H1 (cell line): ENCODE results near the gene GSG1L2. TPM values are rescaled to one million over a fixed set of nuclear protein-coding genes. Genes with fewer than 3 reads are reported as not detected.

Source experiments
- CTCF ChIA-PET: fragments of 300-600 bp; sonication (Branson Sonifier 250); formaldehyde crosslinking; loops from one replicate; lab custom pipeline; 2021; ENCODE audit not compliant: partially characterized antibody; lab: Charles Lee
- POLR2A ChIA-PET: fragments of 300-600 bp; sonication (Branson Sonifier 250); formaldehyde crosslinking; loops from one replicate; lab custom pipeline; 2021; ENCODE audit warnings: inconsistent platforms; ENCODE audit not compliant: partially characterized antibody; lab: Charles Lee
- DNase-seq, 2 experiments: peaks; one replicate each; pipeline versions ENCODE4 v3.0.0 to v3.0.0-alpha.2; 2010 to 2022; ENCODE audit warnings: low spot score in 2 of 2, low read depth in 1 of 2, mixed read lengths in 1 of 2
- FAIRE-seq: peaks from 2 replicates; lab custom pipeline; 2011; peaks lifted over from hg19 to GRCh38; lab: Jason Lieb, UNC
- H2AFZ ChIP-seq: 2 replicates; pipeline ENCODE4 v1.8.1; 2012; ENCODE audit warnings: low read length, inconsistent platforms
- H2AK5ac ChIP-seq: 2 replicates; pipeline ENCODE4 v1.6.1; 2013; ENCODE audit warnings: low read depth, low read length
- H2BK120ac ChIP-seq: replicated peaks from 2 replicates; pipeline ENCODE3; 2013; ENCODE audit warnings: low read depth, low read length, inconsistent platforms
- H2BK12ac ChIP-seq: 2 replicates; pipeline ENCODE4 v1.6.1; 2013; ENCODE audit warnings: low read depth, low read length
- H2BK15ac ChIP-seq: 2 replicates; pipeline ENCODE4 v1.6.1; 2013; ENCODE audit warnings: low read length
- H2BK20ac ChIP-seq: 2 replicates; pipeline ENCODE4 v1.6.1; 2013; ENCODE audit warnings: low read length
- H2BK5ac ChIP-seq: 2 replicates; pipeline ENCODE4 v1.6.1; 2013; ENCODE audit warnings: low read depth, low read length
- H3K14ac ChIP-seq: 2 replicates; pipeline ENCODE4 v1.6.1; 2013; ENCODE audit warnings: inconsistent platforms; ENCODE audit not compliant: insufficient read length
- H3K18ac ChIP-seq: 2 replicates; pipeline ENCODE4 v1.6.1; 2013; ENCODE audit warnings: low read length; ENCODE audit errors: extremely low read depth
- H3K23ac ChIP-seq: 2 replicates; pipeline ENCODE4 v1.6.1; 2013; ENCODE audit warnings: inconsistent platforms; ENCODE audit not compliant: insufficient read length
- H3K23me2 ChIP-seq: 2 replicates; pipeline ENCODE4 v1.6.1; 2013; ENCODE audit warnings: low read depth, low read length
- H3K27ac ChIP-seq: 2 replicates; pipeline ENCODE4 v1.6.1; 2011; ENCODE audit warnings: low read depth, low read length, inconsistent platforms
- H3K27me3 ChIP-seq, 4 experiments: replicated peaks in 1 of 4; 1 replicate in 1 of 4; 2 replicates in 3 of 4; pipeline versions ENCODE4 v1.6.1 to v1.8.1; 2011 to 2013; ENCODE audit warnings: low read length in 3 of 4, mild to moderate bottlenecking in 3 of 4, inconsistent platforms in 2 of 4, mixed read lengths in 2 of 4, moderate library complexity in 1 of 4; ENCODE audit not compliant: control insufficient read depth in 3 of 4, insufficient read depth in 3 of 4; ENCODE audit errors: extremely low read depth in 1 of 4
- H3K36me3 ChIP-seq, 4 experiments: 2 replicates each; pipeline versions ENCODE4 v1.6.1 to v1.8.1; 2011 to 2013; ENCODE audit warnings: mild to moderate bottlenecking in 4 of 4, low read length in 3 of 4, moderate library complexity in 2 of 4, control low read depth in 1 of 4, inconsistent platforms in 1 of 4; ENCODE audit not compliant: insufficient read depth in 4 of 4, control insufficient read depth in 2 of 4
- H3K4ac ChIP-seq: replicated peaks from 2 replicates; pipeline ENCODE3; 2013; ENCODE audit warnings: low read length, low read depth, mixed read lengths, inconsistent platforms; ENCODE audit not compliant: insufficient read length
- H3K4me1 ChIP-seq, 4 experiments: replicated peaks in 1 of 4; 1 replicate in 1 of 4; 2 replicates in 3 of 4; pipeline versions ENCODE4 v1.6.1 to v1.8.1; 2011 to 2013; ENCODE audit warnings: low read length in 3 of 4, inconsistent platforms in 2 of 4, mixed read lengths in 1 of 4; ENCODE audit not compliant: insufficient read depth in 4 of 4, control insufficient read depth in 3 of 4
- H3K4me2 ChIP-seq, 2 experiments: 2 replicates each; pipeline versions ENCODE4 v1.6.1 to v1.8.1; 2011 to 2013; ENCODE audit warnings: low read depth in 2 of 2, low read length in 2 of 2, control low read depth in 1 of 2, inconsistent platforms in 1 of 2, mild to moderate bottlenecking in 1 of 2; ENCODE audit not compliant: insufficient read depth in 1 of 2
- H3K4me3 ChIP-seq, 4 experiments: fragments of 200-600, 300-600 bp in 1 of 4; sonication (generic), shearing (Covaris generic), sonication (Bioruptor Twin) in 1 of 4; 2 replicates each; pipeline versions ENCODE4 v1.5.1 to v1.8.1; 2011 to 2016; ENCODE audit warnings: low read length in 4 of 4, low read depth in 3 of 4, control low read depth in 2 of 4, inconsistent platforms in 2 of 4, mild to moderate bottlenecking in 2 of 4, mixed read lengths in 1 of 4, moderate library complexity in 1 of 4; ENCODE audit not compliant: insufficient read depth in 2 of 4; ENCODE audit errors: extremely low read depth in 1 of 4
- H3K56ac ChIP-seq: replicated peaks from 2 replicates; pipeline ENCODE3; 2013; ENCODE audit warnings: low read depth, mild to moderate bottlenecking, mixed read lengths, low read length, inconsistent platforms; ENCODE audit not compliant: insufficient read length
- H3K79me1 ChIP-seq: 2 replicates; pipeline ENCODE4 v1.6.1; 2013; ENCODE audit warnings: low read depth, low read length, control low read depth
- H3K79me2 ChIP-seq, 2 experiments: 2 replicates each; pipeline versions ENCODE4 v1.6.1 to v1.8.1; 2012 to 2013; ENCODE audit warnings: low read length in 2 of 2, mild to moderate bottlenecking in 2 of 2, inconsistent platforms in 1 of 2; ENCODE audit not compliant: insufficient read depth in 2 of 2, control insufficient read depth in 1 of 2
- H3K9ac ChIP-seq, 4 experiments: replicated peaks in 1 of 4; 1 replicate in 1 of 4; 2 replicates in 3 of 4; pipeline versions ENCODE4 v1.6.1 to v1.8.1; 2011 to 2013; ENCODE audit warnings: low read depth in 3 of 4, low read length in 3 of 4, control low read depth in 2 of 4, mild to moderate bottlenecking in 2 of 4, moderate library complexity in 2 of 4, inconsistent platforms in 1 of 4; ENCODE audit errors: extremely low read depth in 1 of 4
- H3K9me3 ChIP-seq, 2 experiments: 2 replicates each; pipeline versions ENCODE4 v1.6.1 to v1.8.1; 2012 to 2013; ENCODE audit warnings: mild to moderate bottlenecking in 2 of 2, moderate library complexity in 2 of 2, control low read depth in 1 of 2, inconsistent platforms in 1 of 2, low read depth in 1 of 2, low read length in 1 of 2, mixed read lengths in 1 of 2; ENCODE audit not compliant: insufficient read depth in 2 of 2
- H4K20me1 ChIP-seq, 2 experiments: replicated peaks in 1 of 2; 2 replicates each; pipeline versions ENCODE3 to v1.8.1; 2011 to 2013; ENCODE audit warnings: inconsistent platforms in 2 of 2, low read length in 2 of 2, mild to moderate bottlenecking in 1 of 2; ENCODE audit not compliant: insufficient read depth in 2 of 2, control insufficient read depth in 1 of 2
- H4K5ac ChIP-seq: 2 replicates; pipeline ENCODE4 v1.6.1; 2013; ENCODE audit warnings: low read length, low read depth, mixed read lengths, inconsistent platforms; ENCODE audit not compliant: insufficient read length
- H4K8ac ChIP-seq: 2 replicates; pipeline ENCODE4 v1.8.0; 2013; ENCODE audit warnings: mild to moderate bottlenecking, moderate library complexity, low read length, inconsistent platforms; ENCODE audit not compliant: insufficient read depth; ENCODE audit errors: extremely low read depth
- H4K91ac ChIP-seq: replicated peaks from 2 replicates; pipeline ENCODE3; 2013; ENCODE audit warnings: low read length, mixed read lengths, inconsistent platforms; ENCODE audit not compliant: insufficient read length
- BACH1 ChIP-seq: IDR thresholded peaks from 2 replicates; pipeline ENCODE4 v1.6.1; 2012; ENCODE audit warnings: low read length, improper control_type of control experiment
- BRCA1 ChIP-seq: IDR thresholded peaks from 2 replicates; pipeline ENCODE4 v1.6.1; 2012; ENCODE audit warnings: low read depth, low read length, improper control_type of control experiment
- EP300 ChIP-seq, 2 experiments: IDR thresholded peaks; 1 replicate in 1 of 2; 2 replicates in 1 of 2; pipeline ENCODE4 v1.6.1; 2011 to 2012; ENCODE audit warnings: low read depth in 2 of 2, low read length in 2 of 2, mild to moderate bottlenecking in 2 of 2, borderline replicate concordance in 1 of 2, inconsistent platforms in 1 of 2, moderate library complexity in 1 of 2
- GABPA ChIP-seq: IDR thresholded peaks from 2 replicates; pipeline ENCODE4 v1.6.1; 2011; ENCODE audit warnings: mild to moderate bottlenecking, low read length, moderate library complexity, borderline replicate concordance; ENCODE audit not compliant: insufficient read depth
- GTF2F1 ChIP-seq: IDR thresholded peaks from 2 replicates; pipeline ENCODE4 v1.6.1; 2012; ENCODE audit warnings: low read depth, low read length, improper control_type of control experiment, borderline replicate concordance
- POLR2A ChIP-seq, 2 experiments: IDR thresholded peaks; 1 replicate in 1 of 2; 2 replicates in 1 of 2; pipeline ENCODE4 v1.6.1; 2011; ENCODE audit warnings: low read depth in 2 of 2, low read length in 2 of 2, mild to moderate bottlenecking in 2 of 2; ENCODE audit errors: control extremely low read depth in 1 of 2
- POLR2AphosphoS5 ChIP-seq: IDR thresholded peaks from 2 replicates; pipeline ENCODE4 v1.6.1; 2011; ENCODE audit warnings: low read depth, low read length
- RAD21 ChIP-seq, 2 experiments: IDR thresholded peaks in 1 of 2; conservative IDR thresholded peaks in 1 of 2; 2 replicates each; pipeline ENCODE4 v1.6.1; 2011; ENCODE audit warnings: low read depth in 2 of 2, low read length in 2 of 2, improper control_type of control experiment in 1 of 2, inconsistent platforms in 1 of 2, mild to moderate bottlenecking in 1 of 2, moderate library complexity in 1 of 2
- SAP30 ChIP-seq: fragments of 300-600 bp; sonication (generic); IDR thresholded peaks from 2 replicates; pipeline ENCODE4 v1.7.1; 2012; ENCODE audit warnings: low read length, moderate library complexity, mild to moderate bottlenecking, inconsistent platforms; ENCODE audit not compliant: insufficient read depth, insufficient replicate concordance
- SIN3A ChIP-seq, 2 experiments: IDR thresholded peaks in 1 of 2; conservative IDR thresholded peaks in 1 of 2; 2 replicates each; pipeline ENCODE4 v1.6.1; 2011 to 2012; ENCODE audit warnings: low read length in 2 of 2, improper control_type of control experiment in 1 of 2, low read depth in 1 of 2, mild to moderate bottlenecking in 1 of 2
- TAF7 ChIP-seq: optimal IDR thresholded peaks from 2 replicates; pipeline ENCODE3; 2011; ENCODE audit warnings: low read depth, mild to moderate bottlenecking, inconsistent platforms, low read length, moderate library complexity, borderline replicate concordance
- YY1 ChIP-seq: IDR thresholded peaks from 2 replicates; pipeline ENCODE4 v1.6.1; 2011; ENCODE audit warnings: low read depth, mild to moderate bottlenecking, low read length
- WGBS, 2 experiments: shearing (Covaris generic) in 1 of 2; methylation state at CpG; one replicate each; pipeline versions ENCODE4 v1.1.6 to v1.1.7; 2013 to 2015; ENCODE audit warnings: low lambda C conversion rate in 2 of 2, mixed read lengths in 2 of 2, inconsistent platforms in 1 of 2, low coverage in 1 of 2, missing lambda C conversion rate in 1 of 2; ENCODE audit not compliant: insufficient replicate concordance in 2 of 2, insufficient coverage in 1 of 2, insufficient read length in 1 of 2; ENCODE audit errors: extremely low coverage in 1 of 2, missing lambda C conversion rate in 1 of 2; 5-methylcytosine and 5-hydroxymethylcytosine counted together
- long read RNA-seq, 2 experiments: library from RNA in 1 of 2; library from capped mRNA in 1 of 2; stranded (forward); transcript quantifications; one replicate each; pipeline ENCODE4 v2.0.0, GENCODE V29; 2021; ENCODE audit warnings: inconsistent platforms in 1 of 2
- polyA minus RNA-seq, 3 experiments: library from RNA; depleted of rRNA, polyadenylated mRNA; stranded (reverse); fragments of >200 nt; gene quantifications; 1 replicate in 2 of 3; 2 replicates in 1 of 3; pipeline ENCODE4 v1.2.3, GENCODE V29; 2011
- polyA plus RNA-seq, 7 experiments: library from polyadenylated mRNA; depleted of rRNA in 3 of 7; stranded (reverse) in 5 of 7; unstranded in 2 of 7; fragments of >200 nt in 5 of 7; fragments of 200-250 nt in 2 of 7; gene quantifications; 1 replicate in 5 of 7; 2 replicates in 1 of 7; 4 replicates in 1 of 7; pipeline versions ENCODE4 v1.2.1 to v1.2.3, GENCODE V29; 2011 to 2013; ENCODE audit warnings: missing spikeins in 2 of 7, mixed read lengths in 2 of 7
- total RNA-seq: library from RNA; stranded (reverse); fragmentation: NEBNext Ultra II Directional; extraction: Animal tissue kit (Norgen Biotek cat#: 25700); gene quantifications from 2 replicates; pipeline ENCODE4 v1.2.1, GENCODE V29; 2021

Gene GSG1L2
- total RNA-seq (not detected in 2 replicates), polyA plus RNA-seq (2011; rRNA removed) (not detected in 2 replicates), polyA minus RNA-seq (2011; rRNA and poly(A)+ RNA removed) (not detected in 2 replicates)
- polyA plus RNA-seq (2011; cell fraction: cytosol; rRNA removed), result not detected
- not detected for polyA plus RNA-seq (2011; cell fraction: nucleus; rRNA removed)
- polyA plus RNA-seq (2012, experiment 1 of 2), result not detected in 4 replicates
- not detected for polyA plus RNA-seq (2012, experiment 2 of 2)
- polyA plus RNA-seq (2013, experiment 1 of 2), result not detected
- polyA plus RNA-seq (2013, experiment 2 of 2), result not detected
- not detected for polyA minus RNA-seq (2011; cell fraction: cytosol; rRNA and poly(A)+ RNA removed)
- polyA minus RNA-seq (2011; cell fraction: nucleus; rRNA and poly(A)+ RNA removed), result not detected
- long read RNA-seq, experiment 1, result 0 reads
- long read RNA-seq, experiment 2, result 0 reads

DNA sequence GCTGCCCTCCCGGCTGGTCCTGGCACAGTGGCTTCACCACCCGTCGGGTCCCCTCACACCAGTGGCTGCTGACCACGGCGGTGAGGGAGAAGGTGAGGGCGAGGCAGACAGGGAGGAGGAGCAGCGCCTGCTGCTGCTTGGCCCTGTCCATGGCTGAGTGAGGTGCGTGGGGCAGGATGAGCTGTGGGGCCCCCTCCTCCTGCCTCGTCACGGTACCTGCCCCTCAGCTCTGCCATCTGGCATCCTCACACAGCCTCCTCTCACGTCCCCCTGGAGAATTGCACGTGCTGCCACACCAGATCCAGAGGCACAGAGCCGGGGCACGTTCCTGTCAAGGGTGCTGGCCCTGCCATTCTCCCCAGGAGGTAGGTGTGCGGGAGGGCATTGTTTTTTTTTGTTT, at the start of gene GSG1L2:
TSS of gene GSG1L2 (minus strand) at position 159 of the 400 bp plus-strand sequence. CDS start at position 151, 8 bp downstream.
- Histone ChIP-seq H3K4me1 (peaks cover 0 to 2% (median 0%) of the 10 kb centered on the region in 4 experiments; a peak in 1 of 7 replicates), H3K9me3 (no peaks in the 10 kb centered on the region), H3K4me3 (no peak within 1 kb of the TSS), H3K56ac (no peak within 1 kb of the TSS), H2BK12ac (no peak within 1 kb of the TSS), H4K20me1 (no peaks in the 10 kb centered on the region), H3K4me2 (no peak within 1 kb of the TSS), H3K79me2 (no peaks in the 10 kb centered on the region), H3K18ac (no peak within 1 kb of the TSS; the same call in 1 of the 2 replicates), H3K23me2 (peaks cover 2% of the 10 kb centered on the region; the same call in 1 of the 2 replicates), H4K91ac (no peak within 1 kb of the TSS), H3K36me3 (no peaks in the 10 kb centered on the region), H3K23ac (no peak within 1 kb of the TSS), H2BK20ac (no peak within 1 kb of the TSS), H3K27me3 (no peaks in the 10 kb centered on the region), H4K8ac (no peak within 1 kb of the TSS; the same call in 1 of the 2 replicates), H2BK120ac (no peak within 1 kb of the TSS), H3K14ac (no peak within 1 kb of the TSS), H2AK5ac (no peak within 1 kb of the TSS), H3K9ac (no peak within 1 kb of the TSS), H3K79me1 (no peaks in the 10 kb centered on the region), H2BK5ac (no peak within 1 kb of the TSS), H2BK15ac (no peak within 1 kb of the TSS), H2AFZ (no peak within 1 kb of the TSS), H3K4ac (no peak within 1 kb of the TSS), H4K5ac (no peak within 1 kb of the TSS), H3K27ac (no peak within 1 kb of the TSS)
- CTCF ChIA-PET, result interaction anchor here (0.9 to 1.5 kb wide), 2 partner anchors 68 to 84 kb away, joined by 3 read pairs; no protein-coding TSS in a partner anchor
- FAIRE-seq (no peak), DNase-seq (no peak)
- POLR2A ChIA-PET, result no interaction called here
- WGBS, 2 experiments, result 89% methylated on average over 12 of the region's 15 CpGs; no CpG with 5 or more reads in 1 of the 2 experiments
- TF ChIP-seq POLR2A (IDR thresholded peaks at IDR 0.05; ENCODE audit: control extremely low read depth in 1 of 2, low read depth in 2 of 2, low read length in 2 of 2), result no peak
- TF ChIP-seq SAP30, result no peak
- TF ChIP-seq EP300 (IDR thresholded peaks at IDR 0.05; ENCODE audit: borderline replicate concordance in 1 of 2, low read depth in 2 of 2, low read length in 2 of 2), result no peak
- no peak for TF ChIP-seq BRCA1
- TF ChIP-seq POLR2AphosphoS5, result no peak
- TF ChIP-seq RAD21 (IDR thresholded peaks at IDR 0.05 in 1 of 2, conservative IDR thresholded peaks at IDR 0.05 in 1 of 2; ENCODE audit: low read depth in 2 of 2, low read length in 2 of 2), result no peak
- TF ChIP-seq GABPA, result no peak
- no peak for TF ChIP-seq SIN3A (conservative IDR thresholded peaks at IDR 0.05 in 1 of 2, IDR thresholded peaks at IDR 0.05 in 1 of 2; ENCODE audit: low read depth in 1 of 2, low read length in 2 of 2)
- no peak for TF ChIP-seq BACH1
- TF ChIP-seq YY1, result no peak
- TF ChIP-seq TAF7, result no peak
- TF ChIP-seq GTF2F1, result no peak
